Placental epithelial cell (primary cell): Measurements from ENCODE around the gene PCDHA10. TPM values are rescaled to one million over a fixed set of nuclear protein-coding genes. Genes with fewer than 3 reads are reported as not detected.

ENCODE experiments used
- total RNA-seq: library from RNA; depleted of rRNA; stranded (reverse); fragments of >200 nt; gene quantifications from 2 replicates; pipeline ENCODE4 v1.2.3, GENCODE V29; 2012

PCDHA10 gene
- total RNA-seq, result 0.11 and 0.39 TPM in 2 replicates

DNA sequence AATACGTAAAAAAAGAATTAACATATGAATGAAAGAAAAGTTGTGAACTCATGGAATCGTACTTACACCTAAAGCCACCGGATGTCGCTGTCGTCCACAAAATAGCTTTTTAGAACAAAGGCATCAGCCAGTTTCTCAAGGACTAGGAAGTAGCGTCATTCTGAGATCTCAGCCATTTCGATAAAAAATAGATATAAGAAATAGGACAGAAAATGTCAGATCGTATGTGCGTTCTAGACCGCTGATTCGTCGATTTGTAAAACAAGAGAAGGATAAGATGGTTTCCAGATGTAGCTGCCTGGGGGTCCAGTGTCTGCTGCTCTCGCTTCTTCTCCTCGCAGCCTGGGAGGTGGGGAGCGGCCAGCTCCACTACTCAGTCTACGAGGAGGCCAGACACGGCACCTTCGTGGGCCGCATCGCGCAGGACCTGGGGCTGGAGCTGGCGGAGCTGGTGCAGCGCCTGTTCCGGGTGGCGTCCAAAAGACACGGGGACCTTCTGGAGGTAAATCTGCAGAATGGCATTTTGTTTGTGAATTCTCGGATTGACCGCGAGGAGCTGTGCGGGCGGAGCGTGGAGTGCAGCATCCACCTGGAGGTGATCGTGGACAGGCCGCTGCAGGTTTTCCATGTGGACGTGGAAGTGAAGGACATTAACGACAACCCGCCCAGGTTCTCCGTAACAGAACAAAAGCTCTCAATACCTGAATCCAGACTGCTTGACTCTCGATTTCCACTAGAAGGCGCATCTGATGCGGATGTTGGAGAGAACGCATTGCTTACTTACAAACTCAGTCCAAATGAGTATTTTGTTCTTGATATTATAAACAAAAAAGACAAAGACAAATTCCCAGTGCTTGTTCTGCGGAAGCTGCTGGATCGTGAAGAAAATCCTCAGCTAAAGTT lies at the start of gene PCDHA10:
Gene PCDHA10, plus strand, starts transcription at position 126 of the 903 bp plus-strand sequence. Its CDS starts 152 bp downstream, at position 278.

DNA sequence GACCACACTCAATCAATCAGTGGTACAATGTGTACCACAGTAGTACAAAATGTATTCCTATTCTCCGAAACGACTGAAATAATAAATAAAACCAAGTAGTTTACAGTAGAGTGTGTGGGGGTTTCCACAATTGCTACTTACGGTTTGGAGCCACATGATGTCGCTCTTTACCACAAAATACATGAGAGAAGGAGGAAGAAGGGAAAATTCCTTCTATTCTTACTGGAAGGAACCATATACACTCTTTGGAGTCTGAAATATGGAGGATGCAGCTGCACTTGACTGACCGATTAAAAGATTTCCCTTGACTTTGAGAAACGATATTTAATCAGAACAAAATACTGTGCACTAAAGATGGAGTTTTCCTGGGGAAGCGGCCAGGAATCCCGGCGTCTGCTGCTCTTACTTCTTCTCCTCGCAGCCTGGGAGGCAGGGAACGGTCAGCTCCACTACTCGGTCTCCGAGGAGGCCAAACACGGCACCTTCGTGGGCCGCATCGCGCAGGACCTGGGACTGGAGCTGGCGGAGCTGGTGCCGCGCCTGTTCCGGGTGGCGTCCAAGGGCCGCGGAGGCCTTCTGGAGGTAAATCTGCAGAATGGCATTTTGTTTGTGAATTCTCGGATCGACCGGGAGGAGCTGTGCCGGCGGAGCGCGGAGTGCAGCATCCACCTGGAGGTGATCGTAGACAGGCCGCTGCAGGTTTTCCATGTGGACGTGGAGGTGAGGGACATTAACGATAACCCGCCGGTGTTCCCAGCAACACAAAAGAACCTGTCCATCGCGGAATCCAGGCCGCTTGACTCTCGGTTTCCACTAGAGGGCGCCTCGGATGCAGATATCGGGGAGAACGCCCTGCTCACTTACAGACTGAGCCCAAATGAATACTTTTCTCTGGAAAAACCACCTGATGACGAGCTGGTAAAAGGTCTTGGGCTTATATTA lies 48.6 kb upstream of the PCDHA10 start, which contains the start of gene PCDHA4:
Gene PCDHA4, plus strand, starts transcription at position 235 of the 942 bp plus-strand sequence.

GRCh38 chr5:140821375-140822280 lies 34.1 kb upstream of the PCDHA10 start, which contains the start of gene PCDHA5:
Gene PCDHA5, plus strand, starts transcription at chr5:140821613.

GRCh38 chr5:140827704-140828361 lies 27.9 kb upstream of the PCDHA10 start, which contains the start of gene PCDHA6:
Gene PCDHA6, plus strand, starts transcription at chr5:140827960. Its CDS starts 132 bp downstream, at chr5:140828092.

GRCh38 chr5:140833993-140834392 lies 21.7 kb upstream of the PCDHA10 start, which contains the start of gene PCDHA7:
Gene PCDHA7, plus strand, starts transcription at chr5:140834269. Its CDS starts 115 bp downstream, at chr5:140834384.

DNA sequence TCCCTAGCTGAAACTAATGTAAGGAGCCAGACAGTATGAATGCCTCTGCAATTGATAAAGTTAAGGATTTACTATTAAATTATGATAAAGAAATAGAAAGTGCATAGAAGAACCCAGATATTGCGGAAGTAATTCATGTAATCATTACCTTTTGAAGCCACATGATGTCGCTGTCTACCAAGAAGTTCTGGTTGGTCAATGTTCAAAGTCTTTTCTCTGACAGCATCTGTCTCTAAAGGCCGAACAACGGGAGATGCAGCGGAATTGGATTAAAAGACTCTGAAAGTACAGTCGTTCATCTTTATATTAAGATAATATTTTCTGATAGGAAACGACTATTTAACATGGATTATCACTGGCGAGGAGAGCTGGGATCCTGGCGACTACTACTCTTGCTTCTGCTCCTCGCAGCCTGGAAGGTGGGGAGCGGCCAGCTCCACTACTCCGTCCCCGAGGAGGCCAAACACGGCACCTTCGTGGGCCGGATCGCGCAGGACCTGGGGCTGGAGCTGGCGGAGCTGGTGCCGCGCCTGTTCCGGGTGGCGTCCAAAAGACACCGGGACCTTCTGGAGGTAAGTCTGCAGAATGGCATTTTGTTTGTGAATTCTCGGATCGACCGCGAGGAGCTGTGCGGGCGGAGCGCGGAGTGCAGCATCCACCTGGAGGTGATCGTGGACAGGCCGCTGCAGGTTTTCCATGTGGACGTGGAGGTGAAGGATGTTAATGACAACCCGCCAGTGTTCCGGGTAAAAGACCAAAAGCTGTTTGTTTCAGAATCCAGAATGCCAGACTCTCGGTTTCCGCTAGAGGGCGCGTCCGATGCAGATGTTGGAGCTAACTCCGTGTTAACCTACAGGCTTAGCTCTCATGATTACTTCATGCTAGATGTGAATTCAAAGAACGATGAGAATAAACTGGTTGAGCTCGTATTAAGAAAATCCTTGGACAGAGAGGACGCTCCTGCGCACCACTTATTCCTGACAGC lies 14.4 kb upstream of the PCDHA10 start, which contains the start of gene PCDHA8:
Gene PCDHA8, plus strand, starts transcription at position 210 of the 985 bp plus-strand sequence. Its CDS starts 135 bp downstream, at position 345.

GRCh38 chr5:140848139-140849102 lies 7.3 kb upstream of the PCDHA10 start, which contains the start of gene PCDHA9:
Gene PCDHA9, plus strand, starts transcription at chr5:140848382. Its CDS starts 114 bp downstream, at chr5:140848496.

GRCh38 chr5:140868721-140869554 lies 13.2 kb downstream of the PCDHA10 start, which contains the start of gene PCDHA11:
Gene PCDHA11, plus strand, starts transcription at chr5:140868957. Its CDS starts 147 bp downstream, at chr5:140869104.

DNA sequence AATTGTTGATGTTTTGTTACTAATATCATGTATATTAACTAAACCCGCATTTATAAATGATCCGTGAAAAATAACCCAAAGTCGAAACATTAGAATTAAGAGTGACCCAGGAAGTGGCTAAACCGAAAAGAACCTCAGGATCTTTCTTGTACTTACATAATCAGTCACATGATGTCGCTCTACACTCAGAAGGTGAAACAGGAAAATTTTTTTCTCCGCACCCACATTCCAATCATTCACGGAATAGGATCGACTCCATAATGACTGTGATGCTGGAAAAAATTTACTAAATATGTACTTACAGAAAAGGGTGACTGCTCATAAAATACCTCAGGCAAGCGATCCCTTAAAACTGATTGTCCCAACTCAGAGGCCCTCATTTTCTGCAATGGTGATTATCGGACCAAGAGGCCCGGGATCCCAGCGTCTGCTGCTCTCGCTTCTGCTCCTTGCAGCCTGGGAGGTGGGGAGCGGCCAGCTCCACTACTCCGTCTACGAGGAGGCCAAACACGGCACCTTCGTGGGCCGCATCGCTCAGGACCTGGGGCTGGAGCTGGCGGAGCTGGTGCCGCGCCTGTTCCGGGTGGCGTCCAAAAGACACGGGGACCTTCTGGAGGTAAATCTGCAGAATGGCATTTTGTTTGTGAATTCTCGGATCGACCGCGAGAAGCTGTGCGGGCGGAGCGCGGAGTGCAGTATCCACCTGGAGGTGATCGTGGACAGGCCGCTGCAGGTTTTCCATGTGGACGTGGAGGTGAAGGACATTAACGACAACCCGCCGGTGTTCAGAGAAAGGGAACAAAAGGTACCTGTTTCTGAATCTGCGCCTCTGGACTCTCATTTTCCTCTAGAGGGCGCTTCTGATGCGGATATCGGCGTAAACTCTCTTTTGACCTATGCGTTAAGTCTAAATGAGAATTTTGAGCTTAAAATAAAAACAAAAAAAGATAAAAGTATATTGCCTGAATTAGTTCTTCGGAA lies 19.7 kb downstream of the PCDHA10 start, which contains the start of gene PCDHA12:
Gene PCDHA12, plus strand, starts transcription at position 224 of the 981 bp plus-strand sequence. Its CDS starts 165 bp downstream, at position 389.

GRCh38 chr5:140881889-140882590 lies 26.3 kb downstream of the PCDHA10 start, which contains the start of gene PCDHA13:
Gene PCDHA13, plus strand, starts transcription at chr5:140882124. Its CDS starts 145 bp downstream, at chr5:140882269.

